Gastroesophageal sphincter (tissue), 4 donors: ENCODE results near the gene RPRD1B. TPM values are rescaled to one million over a fixed set of nuclear protein-coding genes. Genes with fewer than 3 reads are reported as not detected.
A peak's percentile ranks its signal among the peaks of the same experiment; 100 is the strongest.

Source experiments
- ATAC-seq: fragments of 150-250 bp; one replicate; pipeline ENCODE4 v1.9.1; 2016; ENCODE audit warnings: mild to moderate bottlenecking, moderate library complexity
- H3K27ac ChIP-seq, 4 donors: fragments of 200-600 bp; sonication (generic) in 3 of 4; 1 replicate in 3 of 4; 2 replicates in 1 of 4; pipeline ENCODE4 v1.5.1; 2016 to 2019
- H3K27me3 ChIP-seq: fragments of 200-600 bp; sonication (generic); one replicate; pipeline ENCODE4 v1.5.1; 2019
- H3K36me3 ChIP-seq, 2 donors: fragments of 200-600 bp; sonication (generic); one replicate each; pipeline ENCODE4 v1.5.1; 2019; ENCODE audit warnings: control low read depth in 1 of 2
- H3K4me1 ChIP-seq, 3 donors: fragments of 200-600 bp; sonication (generic); 1 replicate in 2 of 3; 2 replicates in 1 of 3; pipeline ENCODE4 v1.5.1; 2016 to 2019; ENCODE audit warnings: control low read depth in 2 of 3
- H3K4me3 ChIP-seq, 2 donors: fragments of 200-600 bp; sonication (generic); one replicate each; pipeline ENCODE4 v1.5.1; 2019; ENCODE audit warnings: mild to moderate bottlenecking in 1 of 2, moderate library complexity in 1 of 2
- H3K9me3 ChIP-seq, 3 donors: fragments of 200-600 bp; sonication (generic); one replicate each; pipeline ENCODE4 v1.5.1; 2017 to 2019; ENCODE audit warnings: control low read depth in 2 of 3
- CTCF ChIP-seq, 4 experiments: fragments of 200-600 bp in 2 of 4; fragments of 450-650 bp in 2 of 4; sonication (generic) in 1 of 4; IDR thresholded peaks; one replicate each; pipeline ENCODE4 v1.5.1; 2017 to 2019; ENCODE audit warnings: antibody characterized with exemption in 4 of 4, mild to moderate bottlenecking in 2 of 4, moderate library complexity in 2 of 4
- EP300 ChIP-seq: sonication (generic); formaldehyde crosslinking; IDR thresholded peaks from one replicate; pipeline ENCODE4 v1.6.1; 2017; ENCODE audit warnings: antibody characterized with exemption, mild to moderate bottlenecking
- POLR2A ChIP-seq, 2 donors: fragments of 450-650 bp; IDR thresholded peaks; one replicate each; pipeline ENCODE4 v1.6.1; 2017; ENCODE audit warnings: antibody characterized with exemption in 2 of 2, mild to moderate bottlenecking in 2 of 2, moderate library complexity in 1 of 2
- POLR2AphosphoS5 ChIP-seq: sonication (generic); formaldehyde crosslinking; IDR thresholded peaks from one replicate; pipeline ENCODE4 v1.6.1; 2017; ENCODE audit warnings: antibody characterized with exemption
- WGBS, 2 donors: methylation state at CpG; one replicate each; pipeline ENCODE4 v1.1.5; 2018; ENCODE audit warnings: low coverage in 1 of 2; 5-methylcytosine and 5-hydroxymethylcytosine counted together
- total RNA-seq, 4 donors: library from RNA; depleted of rRNA; stranded (reverse); fragments of >200 nt; gene quantifications; one replicate each; pipeline ENCODE4 v1.1.0, GENCODE V29; 2016

Gene RPRD1B
- total RNA-seq, 4 donors from 2014 or later, result 17.1 to 26.8 (median 23.7) TPM

- Histone ChIP-seq H3K4me1 (peaks cover 3 to 57% (median 17%) of the 10 kb centered on the region in 3 donors), H3K27ac (peak overlapping the region; percentile 90 to 97 (median 97)), H3K4me3 (peak overlapping the region; percentile 89 to 95), H3K27me3 (no peaks in the 10 kb centered on the region), H3K9me3 (no peaks in the 10 kb centered on the region), H3K36me3 (peaks cover 0 to 7% of the 10 kb centered on the region in 2 donors)
- WGBS, 2 donors, result 23 to 34% methylated on average over 19 to 24 of the region's 28 CpGs
- TF ChIP-seq CTCF (IDR thresholded peaks at IDR 0.05) (no peak), POLR2A (IDR thresholded peaks at IDR 0.05) (no peak), POLR2AphosphoS5 (no peak), EP300 (no peak)
- ATAC-seq, result peak; percentile 45
These were observed 789 bp upstream of the RPRD1B start for GRCh38 chr20:38032585-38033329.

- no peaks in the 10 kb centered on the region for H3K27me3 ChIP-seq
- H3K9me3 ChIP-seq, result no peaks in the 10 kb centered on the region
- WGBS, 2 donors, result 7 to 12% methylated on average over 7 to 9 of the region's 14 CpGs
- peak overlapping the region; percentile 89 to 95 for H3K4me3 ChIP-seq
- peak; percentile 16 for ATAC-seq
- H3K27ac ChIP-seq, result peak overlapping the region; percentile 90 to 97 (median 97)
- H3K36me3 ChIP-seq, result peaks cover 0 to 7% of the 10 kb centered on the region in 2 donors
- H3K4me1 ChIP-seq, result peaks cover 3 to 61% (median 17%) of the 10 kb centered on the region in 3 donors
- TF ChIP-seq CTCF (IDR thresholded peaks at IDR 0.05) (no peak), POLR2A (IDR thresholded peaks at IDR 0.05) (no peak), EP300 (no peak), POLR2AphosphoS5 (no peak)
These were observed 633 bp downstream of the RPRD1B start for GRCh38 chr20:38034108-38034649.

GRCh38 chr20:38034961-38035360 is 1.4 kb downstream of the RPRD1B start:
- WGBS, 2 donors, result 65 to 81% methylated on average over 5 to 6 of the region's 6 CpGs
- TF ChIP-seq POLR2AphosphoS5, result no peak
- no peak for TF ChIP-seq POLR2A (IDR thresholded peaks at IDR 0.05)
- no peak for TF ChIP-seq CTCF (IDR thresholded peaks at IDR 0.05)
- no peak for TF ChIP-seq EP300
- no peaks in the 10 kb centered on the region for H3K9me3 ChIP-seq
- no peak overlapping the region for H3K27ac ChIP-seq
- peaks cover 0 to 11% of the 10 kb centered on the region in 2 donors for H3K36me3 ChIP-seq
- H3K27me3 ChIP-seq, result no peaks in the 10 kb centered on the region
- peaks cover 3 to 61% (median 17%) of the 10 kb centered on the region in 3 donors for H3K4me1 ChIP-seq
- ATAC-seq, result no peak
- H3K4me3 ChIP-seq, result peak overlapping the region; percentile 89 to 95

- no peaks in the 10 kb centered on the region for H3K9me3 ChIP-seq
- WGBS, 2 donors, result 84% methylated on average over 5 of the region's 5 CpGs
- no peak overlapping the region for H3K4me3 ChIP-seq
- no peak overlapping the region for H3K27ac ChIP-seq
- no peak for ATAC-seq
- TF ChIP-seq CTCF (IDR thresholded peaks at IDR 0.05) (no peak), POLR2A (IDR thresholded peaks at IDR 0.05) (no peak), POLR2AphosphoS5 (no peak), EP300 (no peak)
- peaks cover 0 to 24% of the 10 kb centered on the region in 2 donors for H3K36me3 ChIP-seq
- H3K27me3 ChIP-seq, result no peaks in the 10 kb centered on the region
- H3K4me1 ChIP-seq, result peaks cover 3 to 54% (median 17%) of the 10 kb centered on the region in 3 donors
These were observed 2.8 kb downstream of the RPRD1B start for GRCh38 chr20:38036366-38036765.

GRCh38 chr20:38040276-38040675 is 6.7 kb downstream of the RPRD1B start:
- H3K4me1 ChIP-seq, result peaks cover 0 to 29% (median 6%) of the 10 kb centered on the region in 3 donors

More at GRCh38 chr20:38040276-38040675, 6.7 kb downstream of the RPRD1B start:
- no peak for ATAC-seq
- H3K27ac ChIP-seq, result no peak overlapping the region
- H3K27me3 ChIP-seq, result no peaks in the 10 kb centered on the region
- no peak overlapping the region for H3K4me3 ChIP-seq
- H3K9me3 ChIP-seq, result no peaks in the 10 kb centered on the region
- no peak for TF ChIP-seq POLR2AphosphoS5
- TF ChIP-seq EP300, result no peak
- TF ChIP-seq POLR2A (IDR thresholded peaks at IDR 0.05), result no peak
- TF ChIP-seq CTCF (IDR thresholded peaks at IDR 0.05), result no peak
- H3K36me3 ChIP-seq, result peaks cover 0 to 60% of the 10 kb centered on the region in 2 donors
- WGBS, 2 donors, result 18 to 100% methylated on average over 1 of the region's 1 CpG
